Body of pancreas (tissue), 4 donors: ENCODE results near the gene WDR7.

Experiments used
- CTCF ChIP-seq, 7 experiments: fragments of 450-650 bp in 4 of 7; fragments of 200-600 bp in 3 of 7; sonication (generic) in 3 of 7; IDR thresholded peaks; one replicate each; pipeline ENCODE4 v1.5.1; 2016 to 2019; ENCODE audit warnings: antibody characterized with exemption in 7 of 7
- POLR2A ChIP-seq, 3 donors: fragments of 450-650 bp; IDR thresholded peaks; one replicate each; pipeline ENCODE4 v1.6.1; 2016; ENCODE audit warnings: antibody characterized with exemption in 3 of 3, mild to moderate bottlenecking in 2 of 3

- TF ChIP-seq CTCF (IDR thresholded peaks at IDR 0.05) (no peak), POLR2A (IDR thresholded peaks at IDR 0.05) (no peak)
These were observed 285.3 kb downstream of the WDR7 start for GRCh38 chr18:56936457-56936856.
